ENCODE results near the gene LIF.

LIF gene

DNA sequence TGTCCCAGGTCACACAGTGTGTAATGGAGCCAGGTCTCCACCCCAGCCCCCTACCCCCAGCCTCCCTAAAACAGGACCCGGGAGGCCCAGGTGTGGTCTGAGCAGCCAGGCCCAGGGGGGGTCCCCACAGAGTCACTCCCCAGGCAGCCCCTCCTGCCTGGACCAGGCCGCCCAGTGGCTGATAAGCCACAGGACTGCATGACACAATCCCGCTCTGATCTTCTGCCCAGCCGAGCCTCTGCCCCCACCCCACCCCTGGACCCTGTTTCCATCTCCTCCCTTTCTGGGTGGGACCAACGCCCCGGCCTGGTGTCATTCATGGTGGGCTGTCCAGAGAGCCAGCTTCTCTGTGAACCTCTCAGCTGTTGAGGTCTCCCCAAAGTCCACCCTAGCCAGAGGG is 7.8 kb upstream of the LIF start:
- Histone ChIP-seq H3K14ac (ENCODE audit: low read length in 2 of 2) (no peak overlapping the region), H3K27ac (ENCODE audit: low read length, poor library complexity, severe bottlenecking) (peak overlapping the region; percentile 98), H3K9ac (ENCODE audit: low read length) (no peak overlapping the region), H3K27me3 (ENCODE audit: control insufficient read depth in 1 of 2, insufficient read depth in 1 of 2, low read length in 2 of 2) (no peaks in the 10 kb centered on the region), H2BK5ac (ENCODE audit: low read depth, low read length, poor library complexity, severe bottlenecking) (peak overlapping the region; percentile 11), H3K4ac (ENCODE audit: low read depth in 1 of 2, low read length in 2 of 2) (no peak overlapping the region), H3K9me3 (ENCODE audit: control insufficient read depth, low read length) (no peaks in the 10 kb centered on the region), H3K4me1 (ENCODE audit: control insufficient read depth, insufficient read depth, low read depth, low read length) (peaks cover 70% of the 10 kb centered on the region), H2BK15ac (ENCODE audit: low read depth, poor library complexity, severe bottlenecking) (peak overlapping the region; percentile 26), H3K18ac (ENCODE audit: low read depth in 1 of 2, low read length in 2 of 2) (peak overlapping the region in 1 of 2 experiments; percentile 18), H2AFZ (ENCODE audit: low read depth, low read length) (no peak overlapping the region), H3K36me3 (ENCODE audit: control insufficient read depth in 1 of 2, insufficient read depth in 2 of 2, low read depth in 1 of 2, low read length in 2 of 2) (no peaks in the 10 kb centered on the region), H3K79me1 (replicated peaks; ENCODE audit: low read length, poor library complexity, severe bottlenecking) (peaks cover 1% of the 10 kb centered on the region), H3K4me3 (ENCODE audit: insufficient read depth in 1 of 2, low read depth in 1 of 2, low read length in 2 of 2) (no peak overlapping the region), H4K8ac (ENCODE audit: low read length) (no peak overlapping the region), H3K23ac (ENCODE audit: low read length in 2 of 2) (no peak overlapping the region), H2AK5ac (ENCODE audit: low read length, severe bottlenecking) (peak overlapping the region; percentile 93), H2BK12ac (ENCODE audit: low read length in 2 of 2) (peak overlapping the region in 1 of 2 experiments; percentile 16), H3K4me2 (ENCODE audit: low read length, poor library complexity, severe bottlenecking) (no peak overlapping the region), H2BK120ac (ENCODE audit: low read depth, low read length) (peak overlapping the region; percentile 51), H4K91ac (ENCODE audit: low read length) (no peak overlapping the region)
- DNase-seq: no peak
- WGBS: 78% methylated on average over 6 of the region's 6 CpGs

DNA sequence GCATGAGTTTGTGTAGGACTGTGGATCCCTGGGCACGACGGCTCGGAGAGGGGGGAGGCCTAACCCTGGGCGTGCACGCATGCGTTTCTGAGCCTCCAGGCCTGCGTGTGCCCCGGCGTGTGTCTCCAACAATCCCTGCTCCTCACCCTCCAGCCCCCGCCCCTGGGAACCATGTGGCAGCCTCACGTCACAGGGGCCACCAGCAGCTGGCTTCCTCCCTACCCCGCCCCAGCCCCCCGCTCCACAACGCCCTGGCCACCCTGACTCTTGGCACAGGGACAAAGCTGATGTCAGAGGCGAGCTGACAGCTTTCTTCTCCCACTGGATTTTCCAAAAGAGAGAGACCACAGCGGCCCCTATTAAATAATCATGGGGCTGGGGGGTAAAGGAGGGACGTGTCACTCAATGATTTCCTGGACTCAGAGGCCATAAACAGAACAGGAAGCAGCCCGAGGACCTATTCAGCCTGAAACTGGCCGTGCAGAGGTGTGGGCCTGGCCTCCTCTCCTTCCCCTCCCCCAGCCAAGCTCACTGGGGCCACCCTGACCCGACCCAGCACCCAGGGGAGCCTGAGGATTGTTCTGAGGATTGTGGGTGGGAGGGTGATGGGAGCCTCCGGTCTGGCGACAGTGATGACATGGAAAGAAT is 6.8 kb upstream of the LIF start:
- H3K27me3 ChIP-seq (ENCODE audit: control insufficient read depth in 1 of 2, insufficient read depth in 1 of 2, low read length in 2 of 2): no peaks in the 10 kb centered on the region
- no peaks in the 10 kb centered on the region for H3K36me3 ChIP-seq (ENCODE audit: control insufficient read depth in 1 of 2, insufficient read depth in 2 of 2, low read depth in 1 of 2, low read length in 2 of 2)
- H2BK15ac ChIP-seq (ENCODE audit: low read depth, poor library complexity, severe bottlenecking): peak overlapping the region; percentile 38
- no peak overlapping the region for H3K4me3 ChIP-seq (ENCODE audit: insufficient read depth in 1 of 2, low read depth in 1 of 2, low read length in 2 of 2)
- H3K14ac ChIP-seq (ENCODE audit: low read length in 2 of 2): peak overlapping the region in 1 of 2 experiments; percentile 39
- H2BK5ac ChIP-seq (ENCODE audit: low read depth, low read length, poor library complexity, severe bottlenecking): peak overlapping the region; percentile 34
- peaks cover 1% of the 10 kb centered on the region for H3K79me1 ChIP-seq (replicated peaks; ENCODE audit: low read length, poor library complexity, severe bottlenecking)
- peaks cover 80% of the 10 kb centered on the region for H3K4me1 ChIP-seq (ENCODE audit: control insufficient read depth, insufficient read depth, low read depth, low read length)
- no peaks in the 10 kb centered on the region for H3K9me3 ChIP-seq (ENCODE audit: control insufficient read depth, low read length)
- no peak for DNase-seq
- H3K18ac ChIP-seq (ENCODE audit: low read depth in 1 of 2, low read length in 2 of 2): peak overlapping the region; percentile 12 to 63
- H2BK12ac ChIP-seq (ENCODE audit: low read length in 2 of 2): peak overlapping the region; percentile 17 to 30
- H3K9ac ChIP-seq (ENCODE audit: low read length): peak overlapping the region; percentile 68
- no peak overlapping the region for H3K4me2 ChIP-seq (ENCODE audit: low read length, poor library complexity, severe bottlenecking)
- no peak overlapping the region for H2BK120ac ChIP-seq (ENCODE audit: low read depth, low read length)
- H3K4ac ChIP-seq (ENCODE audit: low read depth in 1 of 2, low read length in 2 of 2): no peak overlapping the region
- no peak overlapping the region for H2AFZ ChIP-seq (ENCODE audit: low read depth, low read length)
- H3K23ac ChIP-seq (ENCODE audit: low read length in 2 of 2): no peak overlapping the region
- 70% methylated on average over 21 of the region's 22 CpGs for WGBS
- H2AK5ac ChIP-seq (ENCODE audit: low read length, severe bottlenecking): peak overlapping the region; percentile 91
- peak overlapping the region; percentile 40 for H4K8ac ChIP-seq (ENCODE audit: low read length)
- peak overlapping the region; percentile 9 for H4K91ac ChIP-seq (ENCODE audit: low read length)
- peak overlapping the region; percentile 98 for H3K27ac ChIP-seq (ENCODE audit: low read length, poor library complexity, severe bottlenecking)

DNA sequence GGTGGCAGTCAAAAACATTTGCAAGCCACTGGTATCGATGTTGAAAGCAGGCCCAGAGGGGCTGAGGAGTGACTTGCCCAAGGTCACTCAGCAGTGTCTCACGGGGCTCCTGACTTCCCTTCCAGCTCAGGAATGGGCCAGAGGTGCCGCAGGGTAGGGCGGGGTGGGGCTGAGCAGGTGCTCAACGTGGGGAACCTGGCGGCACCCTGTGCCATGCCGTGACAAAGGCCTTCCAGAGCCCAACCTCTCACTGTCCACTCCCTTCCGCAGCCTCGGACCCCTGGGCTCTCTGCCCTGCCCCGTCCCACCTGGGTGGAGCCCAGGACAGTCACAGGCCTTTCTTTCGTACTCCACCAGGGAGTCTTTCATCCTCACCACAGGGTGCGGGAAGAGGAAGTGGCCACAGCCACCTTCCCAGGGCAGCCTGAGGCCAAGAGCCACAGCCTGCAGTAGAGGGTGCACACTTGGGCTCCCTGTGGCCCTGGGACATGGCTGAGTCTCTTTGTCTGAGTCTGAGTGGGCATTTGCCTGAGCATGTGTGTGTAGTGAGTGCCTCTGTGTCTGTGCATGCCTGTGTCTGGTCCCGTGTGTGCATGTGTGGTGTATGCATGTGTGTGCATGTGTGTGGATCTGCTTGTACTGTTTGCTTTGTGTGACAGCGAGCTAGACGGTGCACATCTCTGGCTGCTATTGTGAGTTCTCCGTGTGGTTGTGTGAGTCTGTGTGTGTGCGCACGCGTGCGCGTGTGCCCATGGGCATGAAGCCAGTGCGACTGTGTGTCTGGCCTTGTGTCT is 6.0 kb upstream of the LIF start:
- WGBS: 92% methylated on average over 22 of the region's 22 CpGs
- no peak for DNase-seq
- Histone ChIP-seq H3K4me1 (ENCODE audit: control insufficient read depth, insufficient read depth, low read depth, low read length) (peaks cover 81% of the 10 kb centered on the region), H3K4ac (ENCODE audit: low read depth in 1 of 2, low read length in 2 of 2) (no peak overlapping the region), H3K9ac (ENCODE audit: low read length) (no peak overlapping the region), H3K4me3 (ENCODE audit: insufficient read depth in 1 of 2, low read depth in 1 of 2, low read length in 2 of 2) (no peak overlapping the region), H3K18ac (ENCODE audit: low read depth in 1 of 2, low read length in 2 of 2) (peak overlapping the region; percentile 12 to 63), H3K14ac (ENCODE audit: low read length in 2 of 2) (peak overlapping the region in 1 of 2 experiments; percentile 39), H2BK120ac (ENCODE audit: low read depth, low read length) (no peak overlapping the region), H2AFZ (ENCODE audit: low read depth, low read length) (no peak overlapping the region), H3K27me3 (ENCODE audit: control insufficient read depth in 1 of 2, insufficient read depth in 1 of 2, low read length in 2 of 2) (no peaks in the 10 kb centered on the region), H4K8ac (ENCODE audit: low read length) (peak overlapping the region; percentile 40), H2BK5ac (ENCODE audit: low read depth, low read length, poor library complexity, severe bottlenecking) (peak overlapping the region; percentile 47), H3K4me2 (ENCODE audit: low read length, poor library complexity, severe bottlenecking) (no peak overlapping the region), H2AK5ac (ENCODE audit: low read length, severe bottlenecking) (peak overlapping the region; percentile 61), H3K79me1 (replicated peaks; ENCODE audit: low read length, poor library complexity, severe bottlenecking) (peaks cover 1% of the 10 kb centered on the region), H3K36me3 (ENCODE audit: control insufficient read depth in 1 of 2, insufficient read depth in 2 of 2, low read depth in 1 of 2, low read length in 2 of 2) (no peaks in the 10 kb centered on the region), H3K9me3 (ENCODE audit: control insufficient read depth, low read length) (no peaks in the 10 kb centered on the region), H4K91ac (ENCODE audit: low read length) (peak overlapping the region; percentile 9), H3K27ac (ENCODE audit: low read length, poor library complexity, severe bottlenecking) (peak overlapping the region; percentile 98), H2BK15ac (ENCODE audit: low read depth, poor library complexity, severe bottlenecking) (peak overlapping the region; percentile 38), H3K23ac (ENCODE audit: low read length in 2 of 2) (no peak overlapping the region), H2BK12ac (ENCODE audit: low read length in 2 of 2) (peak overlapping the region; percentile 30 to 49)

DNA sequence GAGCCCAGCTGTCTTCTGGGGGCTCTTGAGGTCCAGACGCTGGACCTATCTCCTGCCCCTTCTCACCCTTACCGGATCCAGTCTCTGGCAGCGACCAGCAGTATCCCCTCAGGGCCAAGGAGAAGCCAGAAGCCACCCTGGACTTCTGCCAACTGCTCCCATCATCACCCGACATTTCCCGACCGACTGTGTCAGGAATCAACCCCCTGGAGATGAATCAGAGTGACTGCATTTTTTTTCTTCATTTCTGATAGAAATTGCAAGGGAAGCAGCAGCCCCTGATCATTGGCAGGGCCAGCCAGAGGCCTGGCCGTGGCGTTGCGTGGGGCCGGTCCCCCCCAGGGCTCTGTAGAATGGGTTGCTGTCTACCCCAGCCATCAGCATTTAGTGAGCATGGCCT is 5.2 kb upstream of the LIF start:
- no peak overlapping the region for H3K4me2 ChIP-seq (ENCODE audit: low read length, poor library complexity, severe bottlenecking)
- no peak overlapping the region for H4K8ac ChIP-seq (ENCODE audit: low read length)
- peak overlapping the region in 1 of 2 experiments; percentile 56 for H2BK12ac ChIP-seq (ENCODE audit: low read length in 2 of 2)
- H3K23ac ChIP-seq (ENCODE audit: low read length in 2 of 2): no peak overlapping the region
- H3K14ac ChIP-seq (ENCODE audit: low read length in 2 of 2): no peak overlapping the region
- no peaks in the 10 kb centered on the region for H3K27me3 ChIP-seq (ENCODE audit: control insufficient read depth in 1 of 2, insufficient read depth in 1 of 2, low read length in 2 of 2)
- peak overlapping the region; percentile 98 for H3K27ac ChIP-seq (ENCODE audit: low read length, poor library complexity, severe bottlenecking)
- H3K9me3 ChIP-seq (ENCODE audit: control insufficient read depth, low read length): no peaks in the 10 kb centered on the region
- peak; percentile 56 for DNase-seq
- H4K91ac ChIP-seq (ENCODE audit: low read length): no peak overlapping the region
- H2AFZ ChIP-seq (ENCODE audit: low read depth, low read length): no peak overlapping the region
- WGBS: 70% methylated on average over 10 of the region's 10 CpGs
- no peak overlapping the region for H3K4me3 ChIP-seq (ENCODE audit: insufficient read depth in 1 of 2, low read depth in 1 of 2, low read length in 2 of 2)
- H3K4ac ChIP-seq (ENCODE audit: low read depth in 1 of 2, low read length in 2 of 2): no peak overlapping the region
- H2BK120ac ChIP-seq (ENCODE audit: low read depth, low read length): peak overlapping the region; percentile 13
- H3K4me1 ChIP-seq (ENCODE audit: control insufficient read depth, insufficient read depth, low read depth, low read length): peaks cover 80% of the 10 kb centered on the region
- H3K18ac ChIP-seq (ENCODE audit: low read depth in 1 of 2, low read length in 2 of 2): no peak overlapping the region
- H2BK5ac ChIP-seq (ENCODE audit: low read depth, low read length, poor library complexity, severe bottlenecking): peak overlapping the region; percentile 90
- H3K79me1 ChIP-seq (replicated peaks; ENCODE audit: low read length, poor library complexity, severe bottlenecking): peaks cover 1% of the 10 kb centered on the region
- peak overlapping the region; percentile 52 for H2BK15ac ChIP-seq (ENCODE audit: low read depth, poor library complexity, severe bottlenecking)
- no peaks in the 10 kb centered on the region for H3K36me3 ChIP-seq (ENCODE audit: control insufficient read depth in 1 of 2, insufficient read depth in 2 of 2, low read depth in 1 of 2, low read length in 2 of 2)
- peak overlapping the region; percentile 100 for H2AK5ac ChIP-seq (ENCODE audit: low read length, severe bottlenecking)
- no peak overlapping the region for H3K9ac ChIP-seq (ENCODE audit: low read length)
